K562 (cell line): ENCODE measurements around the gene MEI4. TPM values are rescaled to one million over a fixed set of nuclear protein-coding genes. Genes with fewer than 3 reads are reported as not detected.

ENCODE experiments used
- ATAC-seq: fragments of 200-7000 bp; cut with Tn5 transposase; 3 replicates; pipeline ENCODE4 v1.9.1; 2020; ENCODE audit warnings: moderate library complexity
- BruUV-seq: library from RNA; stranded (reverse); fragments of 400-500 nt; replicated peaks from 2 replicates; lab custom pipeline; 2021; lab: Mats Ljungman, UMichigan
- CTCF ChIA-PET: fragments of 300-600 bp; formaldehyde crosslinking; extraction: SDS; loops from one replicate; lab custom pipeline; 2021; ENCODE audit warnings: low intra/inter-chr PET ratio; lab: Yijun Ruan, JAX
- POLR2A ChIA-PET: fragments of 300-600, 350-650 bp; sonication (Branson Sonifier 250); formaldehyde crosslinking; extraction: SDS; loops from one replicate; lab custom pipeline; 2021; ENCODE audit warnings: antibody characterized with exemption, inconsistent platforms; lab: Yijun Ruan, JAX
- DNase-seq, 4 experiments: peaks; one replicate each; pipeline versions ENCODE4 v3.0.0 to v3.0.0-alpha.2; 2011 to 2018; ENCODE audit warnings: low spot score in 3 of 4, mixed read lengths in 3 of 4; ENCODE audit errors: extremely low read depth in 1 of 4
- FAIRE-seq: peaks from 2 replicates; lab custom pipeline; 2011; peaks lifted over from hg19 to GRCh38; lab: Jason Lieb, UNC
- H2AFZ ChIP-seq: 2 replicates; pipeline ENCODE4 v1.6.0; 2011; ENCODE audit warnings: low read depth, low read length, control low read depth, inconsistent platforms
- H3K27ac ChIP-seq: fragments of 200-600 bp; 3 replicates; pipeline ENCODE4 v1.8.0; 2011; ENCODE audit warnings: low read depth, mild to moderate bottlenecking, control low read depth, inconsistent platforms, low read length, moderate library complexity, mixed read lengths; ENCODE audit errors: extremely low read depth
- H3K27me3 ChIP-seq, 2 experiments: fragments of 300-600 bp in 1 of 2; 2 replicates in 1 of 2; 3 replicates in 1 of 2; pipeline versions ENCODE4 v1.6.0 to v1.8.0; 2011; ENCODE audit warnings: inconsistent platforms in 2 of 2, low read length in 2 of 2, mild to moderate bottlenecking in 1 of 2, mixed read lengths in 1 of 2, moderate library complexity in 1 of 2; ENCODE audit not compliant: control insufficient read depth in 2 of 2, insufficient read depth in 2 of 2
- H3K36me3 ChIP-seq: fragments of 300-600 bp; 3 replicates; pipeline ENCODE4 v1.8.0; 2011; ENCODE audit warnings: mild to moderate bottlenecking, low read length, inconsistent platforms; ENCODE audit not compliant: control insufficient read depth, insufficient read depth
- H3K4me1 ChIP-seq, 2 experiments: fragments of 200-600 bp in 1 of 2; replicated peaks in 1 of 2; 2 replicates in 1 of 2; 3 replicates in 1 of 2; pipeline versions ENCODE4 v1.5.1 to v1.8.0; 2011; ENCODE audit warnings: inconsistent platforms in 2 of 2, low read length in 2 of 2, mild to moderate bottlenecking in 1 of 2, mixed read lengths in 1 of 2, moderate library complexity in 1 of 2; ENCODE audit not compliant: control insufficient read depth in 2 of 2, insufficient read depth in 2 of 2
- H3K4me2 ChIP-seq: 2 replicates; pipeline ENCODE4 v1.6.1; 2011; ENCODE audit warnings: low read length, control low read depth, inconsistent platforms, mixed read lengths; ENCODE audit not compliant: insufficient read depth
- H3K4me3 ChIP-seq: fragments of 200-600 bp; sonication (generic), shearing (Covaris generic); 2 replicates; pipeline ENCODE4 v1.5.1; 2016; ENCODE audit warnings: control low read depth, inconsistent platforms
- H3K79me2 ChIP-seq: fragments of 200-600 bp; 3 replicates; pipeline ENCODE4 v1.8.0; 2011; ENCODE audit warnings: low read length, inconsistent platforms; ENCODE audit not compliant: control insufficient read depth, insufficient read depth
- H3K9ac ChIP-seq, 2 experiments: 2 replicates each; pipeline versions ENCODE4 v1.6.0 to v1.6.1; 2011; ENCODE audit warnings: low read depth in 2 of 2, low read length in 2 of 2, control low read depth in 1 of 2, inconsistent platforms in 1 of 2, mild to moderate bottlenecking in 1 of 2, mixed read lengths in 1 of 2; ENCODE audit not compliant: insufficient read depth in 1 of 2
- H3K9me1 ChIP-seq: one replicate; pipeline ENCODE4 v1.6.0; 2011; ENCODE audit warnings: inconsistent platforms, mild to moderate bottlenecking, low read length, moderate library complexity; ENCODE audit not compliant: control insufficient read depth, insufficient read depth
- H3K9me3 ChIP-seq: replicated peaks from 2 replicates; pipeline ENCODE4 v1.5.1; 2011; ENCODE audit warnings: low read depth, low read length, inconsistent platforms; ENCODE audit not compliant: control insufficient read depth, insufficient read depth
- H4K20me1 ChIP-seq: replicated peaks from 2 replicates; pipeline ENCODE4 v1.6.1; 2011; ENCODE audit warnings: low read length, inconsistent platforms, mixed read lengths; ENCODE audit not compliant: control insufficient read depth, insufficient read depth
- CCAR2 ChIP-seq: fragments of 200-400 bp; formaldehyde crosslinking; IDR thresholded peaks from 2 replicates; pipeline ENCODE4 v1.6.1; 2017; ENCODE audit warnings: mild to moderate bottlenecking, low read depth, low read length
- CUX1 ChIP-seq: fragments of 200-800 bp; sonication (Bioruptor generic); IDR thresholded peaks from 2 replicates; pipeline ENCODE4 v1.6.1; 2016; ENCODE audit warnings: missing genetic modification characterization, missing compliant biosample characterization
- E2F1 ChIP-seq: sonication (generic); formaldehyde crosslinking; IDR thresholded peaks from 2 replicates; pipeline ENCODE4 v1.8.1; 2023; ENCODE audit warnings: mild to moderate bottlenecking, missing genetic modification reagents, moderate library complexity
- MEF2A ChIP-seq: IDR thresholded peaks from 2 replicates; pipeline ENCODE4 v1.6.1; 2011; ENCODE audit warnings: low read depth, mild to moderate bottlenecking, low read length, moderate library complexity; ENCODE audit not compliant: control insufficient read depth
- NBN ChIP-seq: fragments of 450-650 bp; IDR thresholded peaks from 2 replicates; pipeline ENCODE4 v1.6.1; 2016; ENCODE audit warnings: low read depth, mild to moderate bottlenecking
- TGIF2 ChIP-seq: sonication (generic); formaldehyde crosslinking; IDR thresholded peaks from 2 replicates; pipeline ENCODE4 v1.8.1; 2022; ENCODE audit warnings: mild to moderate bottlenecking, missing genetic modification reagents, moderate library complexity
- WHSC1 ChIP-seq: IDR thresholded peaks from one replicate; pipeline ENCODE4 v1.6.1; 2012; ENCODE audit warnings: low read length, control low read depth, inconsistent platforms
- ZNF280A ChIP-seq: fragments of 450-650 bp; IDR thresholded peaks from 2 replicates; pipeline ENCODE4 v1.6.1; 2018; ENCODE audit warnings: mild to moderate bottlenecking, low read depth; ENCODE audit not compliant: partially characterized antibody
- ZNF696 ChIP-seq: fragments of 250-450 bp; sonication (Bioruptor Pico); conservative IDR thresholded peaks from 2 replicates; pipeline ENCODE4 v1.4.0; 2020; ENCODE audit warnings: mild to moderate bottlenecking, moderate library complexity
- WGBS: fragments of 100-300 bp; shearing (Covaris generic); methylation state at CpG from one replicate; pipeline ENCODE4 v1.1.6; 2016; ENCODE audit warnings: low coverage, mixed read lengths; ENCODE audit not compliant: insufficient coverage; ENCODE audit errors: missing lambda C conversion rate; 5-methylcytosine and 5-hydroxymethylcytosine counted together
- in situ Hi-C: fragments of 300-500 bp; cut with MboI; formaldehyde crosslinking; loops from 4 replicates; pipeline ENCODE4 v1.15.0; 2018; ENCODE audit warnings: inconsistent platforms, mixed read lengths
- intact Hi-C: fragments of 100-400 bp; cut with micrococcal nuclease; formaldehyde crosslinking; loops from 2 replicates; pipeline ENCODE4 v1.14.2; 2022
- polyA plus RNA-seq, 8 experiments: library from polyadenylated mRNA; depleted of rRNA in 4 of 8; stranded (reverse) in 5 of 8; unstranded in 3 of 8; fragments of >200 nt; fragmentation: Nextera tagmentation in 2 of 8; fragmentation: Illumina TruSeq in 1 of 8; extraction: Ambion mirVana in 2 of 8; extraction: Trizol in 1 of 8; gene quantifications; 2 replicates each; pipeline versions ENCODE4 v1.2.1 to v1.2.3, GENCODE V29; 2011 to 2014; ENCODE audit warnings: inconsistent platforms in 1 of 8, missing spikeins in 1 of 8
- total RNA-seq, 7 experiments: library from RNA; depleted of rRNA in 6 of 7; stranded (reverse); fragments of >200 nt in 6 of 7; fragmentation: Illumina TruSeq in 2 of 7; extraction: Trizol in 2 of 7; gene quantifications; 2 replicates each; pipeline versions ENCODE4 v1.2.1 to v1.2.3, GENCODE V29; 2011 to 2021; ENCODE audit warnings: low replicate concordance in 1 of 7
- TF ChIP-seq, protein P1 (sequence below): fragments of 250-450 bp; sonication (Bioruptor Pico); IDR thresholded peaks from 2 replicates; pipeline ENCODE4 v1.8.0; 2022; ENCODE audit warnings: moderate library complexity, mild to moderate bottlenecking, inconsistent platforms
- TF ChIP-seq, protein P2 (sequence below): fragments of 250-450 bp; sonication (Bioruptor Pico); IDR thresholded peaks from 2 replicates; pipeline ENCODE4 v1.8.0; 2021; ENCODE audit warnings: moderate library complexity, mild to moderate bottlenecking, inconsistent platforms

The MEI4 gene
- total and polyA plus RNA-seq, 9 of the 15 experiments (the other 6 are each of a cell fraction or from before 2014, with no cell fraction given) = not detected

GRCh38 chr6:77776441-77776840, 123.6 kb downstream of the MEI4 start:
- H3K9ac ChIP-seq = no peak overlapping the region
- no peaks in the 10 kb centered on the region for H3K27me3 ChIP-seq
- no peaks in the 10 kb centered on the region for H3K79me2 ChIP-seq
- no peaks in the 10 kb centered on the region for H3K36me3 ChIP-seq
- H3K4me2 ChIP-seq = no peak overlapping the region
- ATAC-seq = no peak
- no peaks in the 10 kb centered on the region for H3K9me1 ChIP-seq
- H3K4me1 ChIP-seq = no peaks in the 10 kb centered on the region
- no peak overlapping the region for H3K27ac ChIP-seq
- DNase-seq = no peak
- BruUV-seq = no TSS peak
- 0% methylated on average over 1 of the region's 1 CpG for WGBS
- FAIRE-seq = no peak
- H2AFZ ChIP-seq = no peak overlapping the region
- ChIA-PET POLR2A (no interaction called here), CTCF (no interaction called here)
- TF ChIP-seq, protein P1, sequence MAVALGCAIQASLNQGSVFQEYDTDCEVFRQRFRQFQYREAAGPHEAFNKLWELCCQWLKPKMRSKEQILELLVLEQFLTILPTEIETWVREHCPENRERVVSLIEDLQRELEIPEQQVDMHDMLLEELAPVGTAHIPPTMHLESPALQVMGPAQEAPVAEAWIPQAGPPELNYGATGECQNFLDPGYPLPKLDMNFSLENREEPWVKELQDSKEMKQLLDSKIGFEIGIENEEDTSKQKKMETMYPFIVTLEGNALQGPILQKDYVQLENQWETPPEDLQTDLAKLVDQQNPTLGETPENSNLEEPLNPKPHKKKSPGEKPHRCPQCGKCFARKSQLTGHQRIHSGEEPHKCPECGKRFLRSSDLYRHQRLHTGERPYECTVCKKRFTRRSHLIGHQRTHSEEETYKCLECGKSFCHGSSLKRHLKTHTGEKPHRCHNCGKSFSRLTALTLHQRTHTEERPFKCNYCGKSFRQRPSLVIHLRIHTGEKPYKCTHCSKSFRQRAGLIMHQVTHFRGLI (CRISPR knock-in tag) = no peak
- TF ChIP-seq, protein P2, sequence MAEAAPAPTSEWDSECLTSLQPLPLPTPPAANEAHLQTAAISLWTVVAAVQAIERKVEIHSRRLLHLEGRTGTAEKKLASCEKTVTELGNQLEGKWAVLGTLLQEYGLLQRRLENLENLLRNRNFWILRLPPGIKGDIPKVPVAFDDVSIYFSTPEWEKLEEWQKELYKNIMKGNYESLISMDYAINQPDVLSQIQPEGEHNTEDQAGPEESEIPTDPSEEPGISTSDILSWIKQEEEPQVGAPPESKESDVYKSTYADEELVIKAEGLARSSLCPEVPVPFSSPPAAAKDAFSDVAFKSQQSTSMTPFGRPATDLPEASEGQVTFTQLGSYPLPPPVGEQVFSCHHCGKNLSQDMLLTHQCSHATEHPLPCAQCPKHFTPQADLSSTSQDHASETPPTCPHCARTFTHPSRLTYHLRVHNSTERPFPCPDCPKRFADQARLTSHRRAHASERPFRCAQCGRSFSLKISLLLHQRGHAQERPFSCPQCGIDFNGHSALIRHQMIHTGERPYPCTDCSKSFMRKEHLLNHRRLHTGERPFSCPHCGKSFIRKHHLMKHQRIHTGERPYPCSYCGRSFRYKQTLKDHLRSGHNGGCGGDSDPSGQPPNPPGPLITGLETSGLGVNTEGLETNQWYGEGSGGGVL (CRISPR knock-in tag) = no peak
- TF ChIP-seq TGIF2 (CRISPR knock-in tag) (no peak), ZNF696 (no peak), CUX1 (CRISPR knock-in tag) (no peak), ZNF280A (no peak), NBN (no peak), E2F1 (CRISPR knock-in tag) (no peak), MEF2A (no peak), CCAR2 (no peak), WHSC1 (no peak)
- in situ Hi-C loops = no loop called here
- no peaks in the 10 kb centered on the region for H4K20me1 ChIP-seq
- no peaks in the 10 kb centered on the region; the same call in 1 of the 2 replicates for H3K9me3 ChIP-seq
- intact Hi-C loops = no loop called here
- no peak overlapping the region for H3K4me3 ChIP-seq
